ENCODE results near the gene PTPRQ.
"Not testable (repeated sequence)": the region's sequence is repeated elsewhere in the genome, so short reads cannot be mapped to it uniquely, and the experiment has no call there.

The PTPRQ gene

GRCh38 chr12:80659512-80660063 lies 215.6 kb downstream of the PTPRQ start:
- no peak for DNase-seq

GRCh38 chr12:80662586-80662985 lies 218.6 kb downstream of the PTPRQ start:
- no peak for DNase-seq

- no peak for DNase-seq
These were observed 226.2 kb downstream of the PTPRQ start for GRCh38 chr12:80670214-80670613.

- not testable (repeated sequence) for DNase-seq
These were observed 232.1 kb downstream of the PTPRQ start for GRCh38 chr12:80676042-80676636.

- DNase-seq, result no peak
These were observed 232.8 kb downstream of the PTPRQ start for GRCh38 chr12:80676856-80677255.

GRCh38 chr12:80677994-80678393 lies 234.0 kb downstream of the PTPRQ start:
- no peak for DNase-seq

- DNase-seq, result no peak
These were observed 235.5 kb downstream of the PTPRQ start for GRCh38 chr12:80679346-80680131.

- no peak for DNase-seq
These were observed 237.3 kb downstream of the PTPRQ start for GRCh38 chr12:80681287-80681686.

- DNase-seq, result no peak
These were observed 237.8 kb downstream of the PTPRQ start for GRCh38 chr12:80681786-80682185.

- no peak for DNase-seq
These were observed 240.1 kb downstream of the PTPRQ start for GRCh38 chr12:80684077-80684495.

- no peak for DNase-seq
These were observed 246.1 kb downstream of the PTPRQ start for GRCh38 chr12:80690090-80690489.

GRCh38 chr12:80690513-80690912 lies 246.5 kb downstream of the PTPRQ start:
- no peak for DNase-seq

GRCh38 chr12:80692114-80692513 lies 248.1 kb downstream of the PTPRQ start:
- no peak for DNase-seq

GRCh38 chr12:80697270-80697887 lies 253.3 kb downstream of the PTPRQ start:
- DNase-seq, result no peak

GRCh38 chr12:80698256-80698655 lies 254.2 kb downstream of the PTPRQ start:
- DNase-seq, result no peak

GRCh38 chr12:80698847-80699542 lies 255.0 kb downstream of the PTPRQ start:
- no peak for DNase-seq

- DNase-seq, result no peak
These were observed 256.3 kb downstream of the PTPRQ start for GRCh38 chr12:80700327-80700726.

- DNase-seq, result no peak
These were observed 257.4 kb downstream of the PTPRQ start for GRCh38 chr12:80701388-80701787.

- no peak for DNase-seq
These were observed 259.1 kb downstream of the PTPRQ start for GRCh38 chr12:80702889-80703805.

GRCh38 chr12:80704420-80704819 lies 260.4 kb downstream of the PTPRQ start:
- no peak for DNase-seq

- DNase-seq, result no peak
These were observed 263.2 kb downstream of the PTPRQ start, which contains the start of gene MYF6 for GRCh38 chr12:80707126-80707829. Gene MYF6, plus strand, starts transcription at chr12:80707634. Its CDS starts 86 bp downstream, at chr12:80707720.

Measured in activated CD4-positive, alpha-beta T cell treated with anti-CD3 and anti-CD28 coated beads for 1 hour (primary cell).